HL-60 (cell line): Measurements from ENCODE around the gene PTPRG.

ENCODE experiments used
- POLR2AphosphoS5 ChIP-seq: IDR thresholded peaks from 2 replicates; pipeline ENCODE4 v1.6.1; 2012; ENCODE audit warnings: low read depth
- TF ChIP-seq, protein P1 (sequence below): IDR thresholded peaks from one replicate; pipeline ENCODE4 v1.5.1; 2011; ENCODE audit warnings: low read length, control low read depth, inconsistent platforms; ENCODE audit not compliant: insufficient read depth

DNA sequence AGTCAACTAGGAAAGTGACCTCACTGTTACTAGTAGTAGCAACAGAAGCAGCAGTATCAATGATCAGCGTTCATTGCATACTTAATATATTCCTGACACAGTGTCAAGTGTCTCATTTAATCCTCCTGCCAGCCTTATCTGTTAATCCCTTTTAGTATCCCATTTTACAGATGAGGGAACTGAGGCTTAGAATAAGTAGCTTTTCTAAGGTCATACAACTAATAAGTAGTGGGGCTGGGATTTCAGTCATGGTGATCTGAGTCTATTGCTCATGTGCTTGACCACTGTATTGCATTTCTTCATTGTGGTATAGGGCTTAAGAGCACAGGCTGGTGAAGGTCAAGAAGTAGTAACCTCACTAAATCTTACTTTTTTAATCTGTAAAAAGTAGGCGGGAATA, 233.6 kb downstream of the PTPRG start:
- TF ChIP-seq, protein P1, sequence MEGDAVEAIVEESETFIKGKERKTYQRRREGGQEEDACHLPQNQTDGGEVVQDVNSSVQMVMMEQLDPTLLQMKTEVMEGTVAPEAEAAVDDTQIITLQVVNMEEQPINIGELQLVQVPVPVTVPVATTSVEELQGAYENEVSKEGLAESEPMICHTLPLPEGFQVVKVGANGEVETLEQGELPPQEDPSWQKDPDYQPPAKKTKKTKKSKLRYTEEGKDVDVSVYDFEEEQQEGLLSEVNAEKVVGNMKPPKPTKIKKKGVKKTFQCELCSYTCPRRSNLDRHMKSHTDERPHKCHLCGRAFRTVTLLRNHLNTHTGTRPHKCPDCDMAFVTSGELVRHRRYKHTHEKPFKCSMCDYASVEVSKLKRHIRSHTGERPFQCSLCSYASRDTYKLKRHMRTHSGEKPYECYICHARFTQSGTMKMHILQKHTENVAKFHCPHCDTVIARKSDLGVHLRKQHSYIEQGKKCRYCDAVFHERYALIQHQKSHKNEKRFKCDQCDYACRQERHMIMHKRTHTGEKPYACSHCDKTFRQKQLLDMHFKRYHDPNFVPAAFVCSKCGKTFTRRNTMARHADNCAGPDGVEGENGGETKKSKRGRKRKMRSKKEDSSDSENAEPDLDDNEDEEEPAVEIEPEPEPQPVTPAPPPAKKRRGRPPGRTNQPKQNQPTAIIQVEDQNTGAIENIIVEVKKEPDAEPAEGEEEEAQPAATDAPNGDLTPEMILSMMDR, result no peak
- no peak for TF ChIP-seq POLR2AphosphoS5
